H9 (cell line): ENCODE data around the gene CA12. TPM values are rescaled to one million over a fixed set of nuclear protein-coding genes. Genes with fewer than 3 reads are reported as not detected.

ENCODE experiments used
- DNase-seq: peaks from one replicate; pipeline ENCODE4 v3.0.0-alpha.2; 2017
- H2AFZ ChIP-seq: one replicate; pipeline ENCODE4 v1.6.1; 2013; ENCODE audit warnings: mild to moderate bottlenecking, low read length, control low read depth, moderate library complexity
- H2AK5ac ChIP-seq: 2 replicates; pipeline ENCODE4 v1.6.1; 2013; ENCODE audit warnings: low read length, control low read depth, mixed read lengths; ENCODE audit not compliant: insufficient read length
- H2BK120ac ChIP-seq: one replicate; pipeline ENCODE4 v1.6.1; 2013; ENCODE audit warnings: low read depth, mild to moderate bottlenecking, low read length, control low read depth, inconsistent platforms; ENCODE audit not compliant: poor library complexity, severe bottlenecking
- H2BK12ac ChIP-seq: 2 replicates; pipeline ENCODE4 v1.6.1; 2013; ENCODE audit warnings: low read length, control low read depth, mixed read lengths, low read depth; ENCODE audit not compliant: insufficient read length
- H2BK15ac ChIP-seq: 2 replicates; pipeline ENCODE4 v1.6.1; 2013; ENCODE audit warnings: low read depth, low read length, control low read depth
- H2BK20ac ChIP-seq: one replicate; pipeline ENCODE4 v1.6.1; 2013; ENCODE audit warnings: low read depth, mild to moderate bottlenecking, low read length, control low read depth, inconsistent platforms; ENCODE audit not compliant: poor library complexity, severe bottlenecking
- H2BK5ac ChIP-seq: 2 replicates; pipeline ENCODE4 v1.6.1; 2013; ENCODE audit warnings: low read length, control low read depth, mixed read lengths; ENCODE audit not compliant: insufficient read length
- H3K14ac ChIP-seq: 2 replicates; pipeline ENCODE4 v1.6.1; 2013; ENCODE audit warnings: low read length, control low read depth; ENCODE audit not compliant: insufficient read depth
- H3K18ac ChIP-seq: 2 replicates; pipeline ENCODE4 v1.6.1; 2013; ENCODE audit warnings: low read depth, mild to moderate bottlenecking, mixed read lengths, low read length, control low read depth; ENCODE audit not compliant: insufficient read length
- H3K23ac ChIP-seq: 2 replicates; pipeline ENCODE4 v1.6.1; 2013; ENCODE audit warnings: low read length, control low read depth, mixed read lengths, low read depth; ENCODE audit not compliant: insufficient read length
- H3K23me2 ChIP-seq: 2 replicates; pipeline ENCODE4 v1.6.1; 2013; ENCODE audit warnings: low read depth, mild to moderate bottlenecking, mixed read lengths, low read length, control low read depth; ENCODE audit not compliant: insufficient read length, poor library complexity, severe bottlenecking
- H3K27ac ChIP-seq: 2 replicates; pipeline ENCODE4 v1.5.1; 2013; ENCODE audit warnings: low read length, control low read depth, mixed read lengths, low read depth; ENCODE audit not compliant: insufficient read length
- H3K27me3 ChIP-seq: 2 replicates; pipeline ENCODE4 v1.6.1; 2013; ENCODE audit warnings: low read length, control low read depth, inconsistent platforms; ENCODE audit not compliant: insufficient read depth
- H3K4ac ChIP-seq: 2 replicates; pipeline ENCODE4 v1.6.1; 2013; ENCODE audit warnings: low read depth, mild to moderate bottlenecking, control low read depth, inconsistent platforms, low read length, moderate library complexity
- H3K4me1 ChIP-seq: 2 replicates; pipeline ENCODE4 v1.6.1; 2013; ENCODE audit warnings: low read length, control low read depth, inconsistent platforms; ENCODE audit not compliant: insufficient read depth
- H3K4me2 ChIP-seq: 2 replicates; pipeline ENCODE4 v1.6.1; 2013; ENCODE audit warnings: low read length, control low read depth, mixed read lengths; ENCODE audit not compliant: insufficient read length, insufficient read depth
- H3K56ac ChIP-seq: 2 replicates; pipeline ENCODE4 v1.6.1; 2013; ENCODE audit warnings: low read depth, mild to moderate bottlenecking, mixed read lengths, low read length, control low read depth; ENCODE audit not compliant: insufficient read length
- H3K79me1 ChIP-seq: 2 replicates; pipeline ENCODE4 v1.6.1; 2013; ENCODE audit warnings: low read depth, mild to moderate bottlenecking, moderate library complexity, low read length, control low read depth, inconsistent platforms; ENCODE audit not compliant: insufficient read depth, poor library complexity, severe bottlenecking
- H3K79me2 ChIP-seq: 2 replicates; pipeline ENCODE4 v1.6.1; 2013; ENCODE audit warnings: low read length, control low read depth, inconsistent platforms; ENCODE audit not compliant: insufficient read depth
- H3K9ac ChIP-seq: 2 replicates; pipeline ENCODE4 v1.6.1; 2013; ENCODE audit warnings: low read length, control low read depth, mixed read lengths; ENCODE audit not compliant: insufficient read length; ENCODE audit errors: extremely low read depth
- H3K9me3 ChIP-seq: one replicate; pipeline ENCODE4 v1.6.1; 2013; ENCODE audit warnings: low read depth, low read length, inconsistent platforms; ENCODE audit not compliant: control insufficient read depth
- H3T11ph ChIP-seq: one replicate; pipeline ENCODE4 v1.6.1; 2013; ENCODE audit warnings: mild to moderate bottlenecking, low read length, control low read depth, inconsistent platforms
- H4K20me1 ChIP-seq: one replicate; pipeline ENCODE4 v1.6.1; 2013; ENCODE audit not compliant: control insufficient read depth, insufficient read length, insufficient read depth
- H4K5ac ChIP-seq: 2 replicates; pipeline ENCODE4 v1.6.1; 2013; ENCODE audit warnings: low read depth, mild to moderate bottlenecking, mixed read lengths, low read length, control low read depth; ENCODE audit not compliant: insufficient read length
- H4K8ac ChIP-seq: replicated peaks from 2 replicates; pipeline ENCODE4 v1.6.1; 2013; ENCODE audit warnings: low read length, control low read depth, mixed read lengths, low read depth; ENCODE audit not compliant: insufficient read length
- H4K91ac ChIP-seq: 2 replicates; pipeline ENCODE4 v1.6.1; 2013; ENCODE audit warnings: low read depth, mild to moderate bottlenecking, moderate library complexity, mixed read lengths, low read length, control low read depth; ENCODE audit not compliant: insufficient read length
- H3K27ac Mint-ChIP-seq, 3 experiments: 2 replicates in 2 of 3; 3 replicates in 1 of 3; pipeline ENCODE4 v1.8.0; 2020 to 2021; ENCODE audit warnings: mixed read lengths in 3 of 3, mild to moderate bottlenecking in 1 of 3, moderate library complexity in 1 of 3
- H3K27me3 Mint-ChIP-seq: 2 replicates; pipeline ENCODE4 v1.8.0; 2021; ENCODE audit warnings: low read depth, mild to moderate bottlenecking, moderate library complexity, mixed read lengths
- H3K36me3 Mint-ChIP-seq, 3 experiments: 2 replicates in 2 of 3; 3 replicates in 1 of 3; pipeline ENCODE4 v1.8.0; 2020 to 2021; ENCODE audit warnings: low read depth in 3 of 3, mixed read lengths in 3 of 3; ENCODE audit not compliant: insufficient read depth in 1 of 3
- H3K4me1 Mint-ChIP-seq, 2 experiments: 2 replicates each; pipeline ENCODE4 v1.8.0; 2020; ENCODE audit warnings: mixed read lengths in 2 of 2
- H3K4me3 Mint-ChIP-seq, 2 experiments: 2 replicates in 1 of 2; 3 replicates in 1 of 2; pipeline ENCODE4 v1.8.0; 2020 to 2021; ENCODE audit warnings: mild to moderate bottlenecking in 2 of 2, mixed read lengths in 2 of 2, moderate library complexity in 1 of 2
- H3K9me3 Mint-ChIP-seq, 2 experiments: 2 replicates in 1 of 2; 3 replicates in 1 of 2; pipeline ENCODE4 v1.8.0; 2020; ENCODE audit warnings: mild to moderate bottlenecking in 2 of 2, mixed read lengths in 2 of 2, moderate library complexity in 1 of 2
- WGBS: extraction: QIAGEN DNeasy Blood & Tissue Kit; methylation state at CpG from one replicate; pipeline ENCODE4 v1.1.7; 2013; ENCODE audit warnings: missing lambda C conversion rate, low lambda C conversion rate, mixed read lengths; ENCODE audit not compliant: insufficient read length; ENCODE audit errors: extremely low coverage; 5-methylcytosine and 5-hydroxymethylcytosine counted together
- total RNA-seq: library from RNA; stranded (reverse); gene quantifications from 2 replicates; pipeline ENCODE4 v1.2.1, GENCODE V29; 2021
- TF ChIP-seq, protein P1 (sequence below): fragments of 200-600 bp; sonication (generic); conservative IDR thresholded peaks from 3 replicates; pipeline ENCODE4 v1.8.0; 2021; ENCODE audit warnings: antibody characterized with exemption, mild to moderate bottlenecking

CA12 gene
- total RNA-seq, 1 experiment from 2014 or later: 0.68 TPM

DNA sequence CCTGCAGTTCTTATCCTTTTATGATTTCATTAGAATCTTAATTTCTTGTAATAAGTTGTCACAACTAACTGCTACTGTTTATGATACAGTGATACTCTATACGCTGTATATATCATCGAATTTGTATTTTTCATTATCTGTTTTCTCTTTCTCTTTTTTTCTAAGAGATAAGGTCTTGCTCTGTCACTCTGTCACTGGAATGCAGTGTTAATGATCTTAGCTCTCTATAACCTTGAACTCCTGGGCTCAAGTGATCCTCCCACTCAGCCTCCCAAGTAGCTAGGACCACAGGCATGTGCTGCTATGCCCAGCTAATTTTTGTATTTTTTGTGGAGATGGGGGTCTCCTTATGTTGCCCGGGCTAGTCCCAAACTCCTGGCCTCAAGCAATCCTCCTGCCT is 89.4 kb downstream of the CA12 start:
- H2BK12ac ChIP-seq: no peak overlapping the region
- H2BK20ac ChIP-seq: no peak overlapping the region
- H3K23me2 ChIP-seq: no peaks in the 10 kb centered on the region
- H4K8ac ChIP-seq: no peak overlapping the region
- H2AFZ ChIP-seq: no peak overlapping the region
- no peak overlapping the region for H3K4ac ChIP-seq
- no peaks in the 10 kb centered on the region for H4K20me1 ChIP-seq
- 0 out of 4 replicates have a peak, but pooled peaks cover 0 to 3% of the 10 kb centered on the region in 2 experiments for H3K4me1 Mint-ChIP-seq
- H2BK120ac ChIP-seq: no peak overlapping the region
- no peaks in the 10 kb centered on the region for H3K27me3 ChIP-seq
- no peak overlapping the region for H2AK5ac ChIP-seq
- H3K79me2 ChIP-seq: no peaks in the 10 kb centered on the region
- no peaks in the 10 kb centered on the region for H3K27me3 Mint-ChIP-seq
- H4K5ac ChIP-seq: no peak overlapping the region
- no peak overlapping the region for H3K23ac ChIP-seq
- no peak overlapping the region for H3K14ac ChIP-seq
- peaks cover 0 to 7% (median 7%) of the 10 kb centered on the region in 3 experiments; a peak in 3 of 7 replicates for H3K36me3 Mint-ChIP-seq
- no peak overlapping the region for H3K4me3 Mint-ChIP-seq
- no peak overlapping the region for H3K4me2 ChIP-seq
- TF ChIP-seq, protein P1, sequence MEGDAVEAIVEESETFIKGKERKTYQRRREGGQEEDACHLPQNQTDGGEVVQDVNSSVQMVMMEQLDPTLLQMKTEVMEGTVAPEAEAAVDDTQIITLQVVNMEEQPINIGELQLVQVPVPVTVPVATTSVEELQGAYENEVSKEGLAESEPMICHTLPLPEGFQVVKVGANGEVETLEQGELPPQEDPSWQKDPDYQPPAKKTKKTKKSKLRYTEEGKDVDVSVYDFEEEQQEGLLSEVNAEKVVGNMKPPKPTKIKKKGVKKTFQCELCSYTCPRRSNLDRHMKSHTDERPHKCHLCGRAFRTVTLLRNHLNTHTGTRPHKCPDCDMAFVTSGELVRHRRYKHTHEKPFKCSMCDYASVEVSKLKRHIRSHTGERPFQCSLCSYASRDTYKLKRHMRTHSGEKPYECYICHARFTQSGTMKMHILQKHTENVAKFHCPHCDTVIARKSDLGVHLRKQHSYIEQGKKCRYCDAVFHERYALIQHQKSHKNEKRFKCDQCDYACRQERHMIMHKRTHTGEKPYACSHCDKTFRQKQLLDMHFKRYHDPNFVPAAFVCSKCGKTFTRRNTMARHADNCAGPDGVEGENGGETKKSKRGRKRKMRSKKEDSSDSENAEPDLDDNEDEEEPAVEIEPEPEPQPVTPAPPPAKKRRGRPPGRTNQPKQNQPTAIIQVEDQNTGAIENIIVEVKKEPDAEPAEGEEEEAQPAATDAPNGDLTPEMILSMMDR: no peak
- no peak overlapping the region for H4K91ac ChIP-seq
- WGBS: no CpG with 5 or more reads among the region's 3 CpGs
- no peak for DNase-seq
- no peak overlapping the region for H2BK15ac ChIP-seq
- H3K9me3 ChIP-seq: no peaks in the 10 kb centered on the region
- H3K18ac ChIP-seq: no peak overlapping the region
- H3K56ac ChIP-seq: no peak overlapping the region
- no peak overlapping the region for H3K9ac ChIP-seq
- no peak overlapping the region for H3K27ac ChIP-seq
- H3K79me1 ChIP-seq: no peaks in the 10 kb centered on the region
- H3K4me1 ChIP-seq: no peaks in the 10 kb centered on the region
- no peak overlapping the region for H3T11ph ChIP-seq
- H2BK5ac ChIP-seq: no peak overlapping the region
- no peak overlapping the region for H3K27ac Mint-ChIP-seq
- no peaks in the 10 kb centered on the region for H3K9me3 Mint-ChIP-seq
